K562 (cell line): Measurements from ENCODE around the gene MTO1. TPM values are rescaled to one million over a fixed set of nuclear protein-coding genes. Genes with fewer than 3 reads are reported as not detected.
A peak's percentile ranks its signal among the peaks of the same experiment; 100 is the strongest.

Experiments used
- ATAC-seq: fragments of 200-7000 bp; cut with Tn5 transposase; 3 replicates; pipeline ENCODE4 v1.9.1; 2020; ENCODE audit warnings: moderate library complexity
- BruUV-seq: library from RNA; stranded (reverse); fragments of 400-500 nt; replicated peaks from 2 replicates; lab custom pipeline; 2021; lab: Mats Ljungman, UMichigan
- CTCF ChIA-PET: fragments of 300-600 bp; formaldehyde crosslinking; extraction: SDS; loops from one replicate; lab custom pipeline; 2021; ENCODE audit warnings: low intra/inter-chr PET ratio; lab: Yijun Ruan, JAX
- POLR2A ChIA-PET: fragments of 300-600, 350-650 bp; sonication (Branson Sonifier 250); formaldehyde crosslinking; extraction: SDS; loops from one replicate; lab custom pipeline; 2021; ENCODE audit warnings: antibody characterized with exemption, inconsistent platforms; lab: Yijun Ruan, JAX
- DNase-seq, 4 experiments: peaks; one replicate each; pipeline versions ENCODE4 v3.0.0 to v3.0.0-alpha.2; 2011 to 2018; ENCODE audit warnings: low spot score in 3 of 4, mixed read lengths in 3 of 4; ENCODE audit errors: extremely low read depth in 1 of 4
- FAIRE-seq: peaks from 2 replicates; lab custom pipeline; 2011; peaks lifted over from hg19 to GRCh38; lab: Jason Lieb, UNC
- H2AFZ ChIP-seq: 2 replicates; pipeline ENCODE4 v1.6.0; 2011; ENCODE audit warnings: low read depth, low read length, control low read depth, inconsistent platforms
- H3K27ac ChIP-seq: fragments of 200-600 bp; 3 replicates; pipeline ENCODE4 v1.8.0; 2011; ENCODE audit warnings: low read depth, mild to moderate bottlenecking, control low read depth, inconsistent platforms, low read length, moderate library complexity, mixed read lengths; ENCODE audit errors: extremely low read depth
- H3K27me3 ChIP-seq, 2 experiments: fragments of 300-600 bp in 1 of 2; 2 replicates in 1 of 2; 3 replicates in 1 of 2; pipeline versions ENCODE4 v1.6.0 to v1.8.0; 2011; ENCODE audit warnings: inconsistent platforms in 2 of 2, low read length in 2 of 2, mild to moderate bottlenecking in 1 of 2, mixed read lengths in 1 of 2, moderate library complexity in 1 of 2; ENCODE audit not compliant: control insufficient read depth in 2 of 2, insufficient read depth in 2 of 2
- H3K36me3 ChIP-seq: fragments of 300-600 bp; 3 replicates; pipeline ENCODE4 v1.8.0; 2011; ENCODE audit warnings: mild to moderate bottlenecking, low read length, inconsistent platforms; ENCODE audit not compliant: control insufficient read depth, insufficient read depth
- H3K4me1 ChIP-seq, 2 experiments: fragments of 200-600 bp in 1 of 2; replicated peaks in 1 of 2; 2 replicates in 1 of 2; 3 replicates in 1 of 2; pipeline versions ENCODE4 v1.5.1 to v1.8.0; 2011; ENCODE audit warnings: inconsistent platforms in 2 of 2, low read length in 2 of 2, mild to moderate bottlenecking in 1 of 2, mixed read lengths in 1 of 2, moderate library complexity in 1 of 2; ENCODE audit not compliant: control insufficient read depth in 2 of 2, insufficient read depth in 2 of 2
- H3K4me2 ChIP-seq: 2 replicates; pipeline ENCODE4 v1.6.1; 2011; ENCODE audit warnings: low read length, control low read depth, inconsistent platforms, mixed read lengths; ENCODE audit not compliant: insufficient read depth
- H3K4me3 ChIP-seq: fragments of 200-600 bp; sonication (generic), shearing (Covaris generic); 2 replicates; pipeline ENCODE4 v1.5.1; 2016; ENCODE audit warnings: control low read depth, inconsistent platforms
- H3K79me2 ChIP-seq: fragments of 200-600 bp; 3 replicates; pipeline ENCODE4 v1.8.0; 2011; ENCODE audit warnings: low read length, inconsistent platforms; ENCODE audit not compliant: control insufficient read depth, insufficient read depth
- H3K9ac ChIP-seq, 2 experiments: 2 replicates each; pipeline versions ENCODE4 v1.6.0 to v1.6.1; 2011; ENCODE audit warnings: low read depth in 2 of 2, low read length in 2 of 2, control low read depth in 1 of 2, inconsistent platforms in 1 of 2, mild to moderate bottlenecking in 1 of 2, mixed read lengths in 1 of 2; ENCODE audit not compliant: insufficient read depth in 1 of 2
- H3K9me1 ChIP-seq: one replicate; pipeline ENCODE4 v1.6.0; 2011; ENCODE audit warnings: inconsistent platforms, mild to moderate bottlenecking, low read length, moderate library complexity; ENCODE audit not compliant: control insufficient read depth, insufficient read depth
- H3K9me3 ChIP-seq: replicated peaks from 2 replicates; pipeline ENCODE4 v1.5.1; 2011; ENCODE audit warnings: low read depth, low read length, inconsistent platforms; ENCODE audit not compliant: control insufficient read depth, insufficient read depth
- H4K20me1 ChIP-seq: replicated peaks from 2 replicates; pipeline ENCODE4 v1.6.1; 2011; ENCODE audit warnings: low read length, inconsistent platforms, mixed read lengths; ENCODE audit not compliant: control insufficient read depth, insufficient read depth
- CREM ChIP-seq: IDR thresholded peaks from 2 replicates; pipeline ENCODE4 v1.6.1; 2014; ENCODE audit warnings: antibody characterized with exemption, low read depth
- JUN ChIP-seq, 2 experiments: sonication (generic) in 1 of 2; formaldehyde crosslinking in 1 of 2; IDR thresholded peaks; 2 replicates each; pipeline versions ENCODE4 v1.6.1 to v1.8.0; 2012 to 2022; ENCODE audit warnings: borderline replicate concordance in 2 of 2, mild to moderate bottlenecking in 2 of 2, improper control_type of control experiment in 1 of 2, low read depth in 1 of 2, low read length in 1 of 2, missing genetic modification reagents in 1 of 2
- MGA ChIP-seq: fragments of 450-650 bp; IDR thresholded peaks from 2 replicates; pipeline ENCODE4 v1.6.1; 2016; ENCODE audit warnings: mild to moderate bottlenecking, moderate library complexity
- NFYB ChIP-seq: IDR thresholded peaks from 2 replicates; pipeline ENCODE4 v1.6.1; 2011; ENCODE audit warnings: mild to moderate bottlenecking, moderate library complexity; ENCODE audit not compliant: insufficient read length; ENCODE audit errors: extremely low read depth
- RBM25 ChIP-seq: fragments of 200-400 bp; formaldehyde crosslinking; IDR thresholded peaks from 2 replicates; pipeline ENCODE4 v1.6.1; 2018; ENCODE audit warnings: low read length, low read depth, moderate library complexity; ENCODE audit not compliant: severe bottlenecking
- ZNF239 ChIP-seq: fragments of 250-450 bp; sonication (Bioruptor Pico); IDR thresholded peaks from 2 replicates; pipeline ENCODE4 v1.4.0; 2020; ENCODE audit warnings: mild to moderate bottlenecking
- ZNF384 ChIP-seq: IDR thresholded peaks from 2 replicates; pipeline ENCODE4 v1.6.1; 2012; ENCODE audit warnings: low read depth, low read length, improper control_type of control experiment
- WGBS: fragments of 100-300 bp; shearing (Covaris generic); methylation state at CpG from one replicate; pipeline ENCODE4 v1.1.6; 2016; ENCODE audit warnings: low coverage, mixed read lengths; ENCODE audit not compliant: insufficient coverage; ENCODE audit errors: missing lambda C conversion rate; 5-methylcytosine and 5-hydroxymethylcytosine counted together
- in situ Hi-C: fragments of 300-500 bp; cut with MboI; formaldehyde crosslinking; loops from 4 replicates; pipeline ENCODE4 v1.15.0; 2018; ENCODE audit warnings: inconsistent platforms, mixed read lengths
- intact Hi-C: fragments of 100-400 bp; cut with micrococcal nuclease; formaldehyde crosslinking; loops from 2 replicates; pipeline ENCODE4 v1.14.2; 2022
- polyA plus RNA-seq, 8 experiments: library from polyadenylated mRNA; depleted of rRNA in 4 of 8; stranded (reverse) in 5 of 8; unstranded in 3 of 8; fragments of >200 nt; fragmentation: Nextera tagmentation in 2 of 8; fragmentation: Illumina TruSeq in 1 of 8; extraction: Ambion mirVana in 2 of 8; extraction: Trizol in 1 of 8; gene quantifications; 2 replicates each; pipeline versions ENCODE4 v1.2.1 to v1.2.3, GENCODE V29; 2011 to 2014; ENCODE audit warnings: inconsistent platforms in 1 of 8, missing spikeins in 1 of 8
- total RNA-seq, 7 experiments: library from RNA; depleted of rRNA in 6 of 7; stranded (reverse); fragments of >200 nt in 6 of 7; fragmentation: Illumina TruSeq in 2 of 7; extraction: Trizol in 2 of 7; gene quantifications; 2 replicates each; pipeline versions ENCODE4 v1.2.1 to v1.2.3, GENCODE V29; 2011 to 2021; ENCODE audit warnings: low replicate concordance in 1 of 7

Gene MTO1
- total and polyA plus RNA-seq, 9 of the 15 experiments (the other 6 are each of a cell fraction or from before 2014, with no cell fraction given), result 33.4 to 62.3 (median 50.6) TPM

GRCh38 chr6:73525546-73526330, 64.2 kb downstream of the MTO1 start:
- Histone ChIP-seq H3K9me1 (no peaks in the 10 kb centered on the region), H3K4me1 (peaks cover 5 to 10% of the 10 kb centered on the region in 2 experiments; a peak in 4 of 5 replicates), H3K9me3 (no peaks in the 10 kb centered on the region), H3K4me2 (no peak overlapping the region), H3K27me3 (no peaks in the 10 kb centered on the region), H4K20me1 (no peaks in the 10 kb centered on the region), H3K79me2 (peaks cover 32% of the 10 kb centered on the region), H3K9ac (no peak overlapping the region), H3K36me3 (no peaks in the 10 kb centered on the region), H2AFZ (no peak overlapping the region), H3K27ac (no peak overlapping the region), H3K4me3 (no peak overlapping the region)
- ATAC-seq (no peak), DNase-seq (no peak), FAIRE-seq (no peak)
- no TSS peak for BruUV-seq
- in situ Hi-C loops, result no loop called here
- 94% methylated on average over 3 of the region's 3 CpGs for WGBS
- CTCF ChIA-PET, result no interaction called here
- intact Hi-C loops, result loop anchor here (10.0 kb wide), 1 partner anchor 1759 kb away; the partner anchor contains the start of gene TMEM30A
- TF ChIP-seq MGA (no peak), ZNF239 (no peak), CREM (no peak), JUN (IDR thresholded peaks at IDR 0.05; ENCODE audit: borderline replicate concordance, low read depth, low read length) (no peak), JUN (CRISPR knock-in tag; IDR thresholded peaks at IDR 0.05; ENCODE audit: borderline replicate concordance) (no peak), NFYB (no peak), RBM25 (peak; percentile 3), ZNF384 (no peak)
- POLR2A ChIA-PET, result interaction anchor here (0.7 kb wide), 1 partner anchor 9 kb away, joined by 4 read pairs; no protein-coding TSS in a partner anchor
